Measurements from ENCODE around the gene RPTOR.
"Not testable (repeated sequence)": the region's sequence is repeated elsewhere in the genome, so short reads cannot be mapped to it uniquely, and the experiment has no call there.

Gene RPTOR

GRCh38 chr17:80621335-80621996, 76.8 kb downstream of the RPTOR start:
- no peak for DNase-seq

- no peak for DNase-seq
Observed at GRCh38 chr17:80621997-80622357, 77.3 kb downstream of the RPTOR start.

- DNase-seq: no peak
Observed at GRCh38 chr17:80624864-80625263, 80.2 kb downstream of the RPTOR start.

DNA sequence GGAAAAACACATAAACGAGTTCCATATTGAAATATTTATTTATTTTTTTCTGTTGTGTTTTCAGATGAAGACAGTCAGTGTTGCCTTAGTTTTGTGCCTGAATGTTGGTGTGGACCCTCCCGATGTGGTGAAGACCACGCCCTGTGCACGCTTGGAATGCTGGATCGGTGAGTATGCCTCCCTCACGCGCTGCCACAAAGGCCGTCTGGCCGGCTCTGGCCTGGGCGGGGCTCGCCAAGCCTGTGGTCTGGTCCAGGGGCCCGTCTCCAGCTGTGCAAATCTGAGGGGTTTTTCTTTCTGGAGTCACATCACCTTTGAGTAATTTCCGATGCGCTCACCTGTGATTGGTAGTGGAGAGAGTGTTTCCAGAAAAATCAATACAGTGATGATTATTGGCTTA, 81.0 kb downstream of the RPTOR start:
- DNase-seq: no peak

DNA sequence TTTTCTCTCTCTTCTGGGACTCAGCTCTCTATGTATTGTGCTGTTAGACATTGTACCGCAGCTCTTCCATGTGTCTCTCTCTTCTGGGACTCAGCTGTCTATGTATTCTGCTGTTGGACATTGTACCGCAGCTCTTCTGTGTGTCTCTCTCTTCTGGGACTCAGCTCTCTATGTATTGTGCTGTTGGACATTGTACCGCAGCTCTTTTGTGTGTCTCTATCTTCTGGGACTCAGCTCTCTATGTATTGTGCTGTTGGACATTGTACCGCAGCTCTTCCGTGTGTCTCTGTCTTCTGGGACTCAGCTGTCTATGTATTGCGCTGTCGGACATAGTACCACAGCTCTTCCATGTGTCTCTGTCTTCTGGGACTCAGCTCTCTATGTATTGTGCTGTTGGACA, 84.2 kb downstream of the RPTOR start:
- DNase-seq: not testable (repeated sequence)

- DNase-seq: no peak
Observed at GRCh38 chr17:80629298-80630028, 84.8 kb downstream of the RPTOR start.

DNA sequence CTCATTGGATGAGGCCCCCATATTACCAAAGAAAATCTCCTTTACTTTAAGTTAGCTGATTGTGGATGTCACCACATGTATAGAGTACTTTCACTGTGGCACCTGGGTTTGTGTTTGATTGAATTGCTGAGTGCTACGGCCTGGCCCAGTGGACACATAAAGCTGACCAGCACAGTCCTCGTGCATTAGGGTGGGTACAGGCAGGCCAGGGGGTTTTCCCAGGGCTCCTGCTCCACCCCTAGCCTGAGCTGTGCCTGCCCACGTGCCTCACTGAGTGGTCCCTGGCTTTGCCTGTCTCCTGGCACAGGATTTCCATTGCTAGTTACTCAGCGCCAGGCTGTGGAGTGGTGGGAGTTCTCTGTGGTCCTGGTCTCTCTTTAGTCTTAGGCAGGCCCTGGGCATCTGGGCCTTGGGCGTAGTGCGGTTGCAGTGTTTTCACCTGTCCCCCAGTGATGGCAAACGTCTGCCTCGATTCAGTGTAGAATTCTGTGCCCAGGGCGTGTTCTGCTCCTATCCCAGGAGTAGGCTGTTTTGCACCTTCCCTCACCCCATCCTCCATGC, 86.0 kb downstream of the RPTOR start:
- no peak for DNase-seq

GRCh38 chr17:80631142-80632045, 86.8 kb downstream of the RPTOR start:
- DNase-seq: no peak

- no peak for DNase-seq
Observed at GRCh38 chr17:80632046-80632581, 87.5 kb downstream of the RPTOR start.

DNA sequence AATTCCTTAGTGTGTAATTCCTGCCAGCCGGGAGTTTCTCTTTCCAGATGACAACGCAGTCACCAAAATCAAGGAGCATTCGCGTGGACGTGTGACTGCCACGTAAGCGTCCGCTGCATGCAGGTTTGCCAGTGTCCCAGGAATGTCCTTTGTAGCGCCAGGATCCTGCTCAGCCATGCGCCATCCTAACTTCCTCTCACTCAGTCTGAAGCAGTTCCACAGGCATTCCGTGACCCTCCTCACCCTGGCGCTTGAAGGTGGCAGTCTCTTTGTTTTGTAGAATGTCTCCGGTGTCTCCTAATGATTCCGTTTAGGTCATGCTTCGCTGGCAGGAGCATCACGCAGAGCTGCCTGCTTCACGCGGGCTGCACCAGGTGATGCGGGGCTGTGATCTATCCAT, 88.6 kb downstream of the RPTOR start:
- DNase-seq: no peak

GRCh38 chr17:80633994-80634566, 89.4 kb downstream of the RPTOR start:
- DNase-seq: no peak

- no peak for DNase-seq
Observed at GRCh38 chr17:80636361-80637018, 91.9 kb downstream of the RPTOR start.

DNA sequence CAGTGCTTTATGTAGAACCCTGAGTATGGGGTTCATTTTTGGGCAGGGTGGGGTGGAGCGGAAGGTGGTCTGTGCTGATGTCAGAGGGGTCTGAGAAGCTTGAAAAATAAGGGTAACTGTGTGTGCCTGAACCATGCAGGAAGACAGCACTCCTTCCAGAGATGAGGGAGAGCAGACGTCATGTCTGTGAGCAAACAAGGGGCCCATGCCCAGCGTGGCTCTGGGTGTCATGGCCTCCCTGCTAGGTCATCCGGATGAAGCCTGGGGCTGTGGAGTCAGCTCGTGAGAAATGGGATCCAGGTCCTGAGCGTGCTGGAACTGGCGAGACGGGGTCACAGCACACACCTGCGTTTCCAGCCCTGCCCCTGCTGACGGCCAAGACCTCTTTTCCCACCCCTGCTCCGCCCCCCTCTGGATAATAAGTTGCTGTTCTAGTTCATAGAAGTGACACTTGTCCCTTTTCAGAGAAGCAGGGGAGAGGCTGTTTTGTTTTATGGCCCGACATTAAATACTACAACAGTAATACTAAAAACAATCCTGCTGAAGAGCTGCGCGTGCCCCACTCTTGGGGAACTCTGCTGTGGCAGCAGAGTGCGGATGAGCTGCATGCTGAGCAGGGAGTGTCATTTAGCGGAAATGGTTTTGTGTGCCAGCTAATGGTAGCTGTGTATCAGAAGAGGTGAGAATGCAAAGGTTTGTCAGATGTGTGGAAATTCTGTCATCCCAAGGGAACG, 92.6 kb downstream of the RPTOR start:
- DNase-seq: no peak

DNA sequence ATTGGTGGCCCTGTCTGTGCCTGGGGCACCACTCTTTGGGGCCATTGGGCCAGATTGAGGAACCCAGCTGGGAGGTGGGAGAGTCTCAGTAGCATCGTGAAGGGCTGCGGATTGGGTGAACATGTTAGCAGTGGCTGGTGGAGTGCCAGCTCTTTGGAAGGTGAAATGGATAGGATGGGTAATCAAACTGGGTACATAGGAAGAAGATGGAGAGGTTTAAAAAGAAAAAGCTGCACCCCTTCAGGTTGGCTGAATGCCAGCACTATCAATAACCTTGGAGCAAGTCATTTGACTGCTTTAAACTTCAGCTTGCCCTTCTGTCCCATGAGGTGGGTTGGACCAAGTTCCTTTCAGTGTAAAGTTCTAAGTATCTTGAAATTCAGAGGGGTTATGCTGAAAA, 95.0 kb downstream of the RPTOR start:
- DNase-seq: no peak

DNA sequence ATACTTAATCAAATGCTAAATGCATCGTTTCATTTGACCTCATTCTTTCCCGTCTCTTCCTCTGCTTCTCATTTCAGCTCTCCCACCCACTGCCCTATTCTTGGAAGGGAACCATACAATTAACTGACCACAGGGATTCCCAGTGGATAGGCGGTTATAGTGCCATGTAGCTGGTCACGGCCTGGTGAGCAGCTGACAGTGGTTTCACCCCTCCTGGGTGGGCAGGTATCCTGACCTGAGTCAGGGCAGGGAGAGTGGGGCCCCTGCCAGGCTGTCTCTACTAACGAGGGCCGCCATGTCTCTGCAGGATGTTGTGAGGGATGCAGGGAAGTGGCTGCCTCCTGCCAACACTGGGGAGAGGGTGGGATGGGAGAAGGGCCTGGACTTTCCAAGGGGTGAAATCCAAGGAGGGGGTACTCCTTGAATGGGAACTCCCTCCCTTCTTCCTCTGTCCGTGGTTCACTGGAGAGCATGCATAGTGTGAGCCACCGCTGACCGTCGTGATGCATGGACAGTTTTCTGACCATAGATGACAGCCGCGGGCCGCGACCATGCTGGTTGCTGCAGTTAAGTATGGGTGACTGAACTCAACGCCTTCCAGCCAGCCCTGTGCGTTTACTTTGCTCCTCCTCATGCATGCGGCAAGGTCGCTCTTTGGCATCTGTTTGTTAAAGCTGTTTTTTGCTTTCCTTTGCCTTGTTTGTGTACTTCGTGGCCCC, 95.9 kb downstream of the RPTOR start:
- no peak for DNase-seq

GRCh38 chr17:80643326-80644099, 98.9 kb downstream of the RPTOR start:
- DNase-seq: no peak

GRCh38 chr17:80644536-80644935, 99.9 kb downstream of the RPTOR start:
- DNase-seq: no peak

GRCh38 chr17:80645706-80646325, 101.2 kb downstream of the RPTOR start:
- no peak for DNase-seq

DNA sequence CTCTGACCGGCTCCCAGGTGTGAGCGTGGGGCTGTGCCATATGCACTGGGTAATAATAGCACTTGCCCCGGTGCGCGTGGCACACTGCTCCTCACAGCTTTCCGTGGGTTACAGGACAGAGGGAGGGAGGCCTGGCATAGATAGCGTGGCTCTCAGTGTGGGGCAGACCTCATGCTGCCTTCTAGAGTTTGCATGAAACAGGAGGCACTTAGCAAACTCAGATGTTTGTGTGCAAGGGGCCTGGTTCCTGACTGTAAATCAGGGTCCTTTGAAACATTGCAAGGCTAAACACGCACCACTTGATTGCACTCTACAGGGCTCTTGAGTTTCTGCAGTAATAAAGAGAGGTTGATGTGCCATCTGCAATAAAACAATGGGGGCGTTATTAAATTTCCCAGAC, 101.7 kb downstream of the RPTOR start:
- no peak for DNase-seq

Data from NCI-H226 (cell line).